Left cardiac atrium (tissue), 4 donors: ENCODE data around the gene PYHIN1. TPM values are rescaled to one million over a fixed set of nuclear protein-coding genes. Genes with fewer than 3 reads are reported as not detected.

Experiments used
- ATAC-seq, 2 donors: fragments of 200-7000 bp; cut with Tn5 transposase; one replicate each; pipeline ENCODE4 v1.9.1; 2020; ENCODE audit warnings: mild to moderate bottlenecking in 2 of 2, moderate library complexity in 2 of 2
- DNase-seq: peaks from one replicate; pipeline ENCODE4 v3.0.0-alpha.2; 2020
- intact Hi-C, 2 donors: fragments of 100-400 bp; cut with DNase I; formaldehyde crosslinking; loops; one replicate each; pipeline versions ENCODE4 v1.14.1 to v1.15.1; 2022 to 2023
- long read RNA-seq: library from polyadenylated mRNA; unstranded; transcript quantifications from one replicate; pipeline ENCODE4 v2.0.0, GENCODE V29; 2021
- total RNA-seq, 2 donors: library from RNA; stranded (reverse); fragmentation: NEBNext Ultra II Directional; extraction: Animal tissue kit (Norgen Biotek cat#: 25700); gene quantifications; one replicate each; pipeline ENCODE4 v1.2.1, GENCODE V29; 2021
- donor health status: DM: no; HTN: yes; CAD: no.
- donor health status: DM: no; HTN: yes; CAD: no; lungs with severe emphysema.
- donor health status: DM: yes; HTN: yes; CAD: no.
- donor health status: Dilated cardiomyopathy.

PYHIN1 gene
- total RNA-seq, result under 1 TPM; 0.55 to 0.59 TPM
- long read RNA-seq, result 0 reads

DNA sequence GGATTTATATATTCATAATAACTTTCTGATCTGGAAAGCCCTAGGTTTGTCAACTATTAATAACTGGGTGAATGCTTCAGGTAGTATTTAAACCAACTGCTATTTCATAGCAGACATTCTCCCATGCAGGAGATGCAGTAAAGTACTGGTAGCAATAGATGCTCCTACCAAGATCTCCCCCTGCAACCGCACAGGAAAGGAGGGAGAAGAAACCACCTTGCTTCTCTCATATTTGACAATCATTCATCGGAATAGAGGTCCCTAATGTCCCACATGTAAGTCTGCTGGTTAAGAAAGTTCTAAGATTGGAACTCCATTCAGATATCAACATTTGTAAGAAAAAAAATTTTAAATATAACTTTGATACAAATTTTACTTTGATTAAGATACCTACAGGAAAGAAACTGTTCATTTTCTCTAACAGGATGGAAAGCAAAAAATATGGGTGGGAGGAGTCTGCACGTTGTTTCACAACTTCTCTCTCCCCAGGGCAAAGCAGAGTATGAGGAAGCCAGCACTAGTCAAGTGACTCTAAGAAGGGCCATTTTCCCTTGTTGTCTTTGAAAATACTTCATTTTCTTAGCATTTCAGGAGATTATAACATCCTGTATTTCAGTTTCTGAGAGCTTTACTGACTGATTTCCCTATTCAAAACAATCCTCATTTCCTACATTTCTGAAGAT is at the start of gene PYHIN1:
Gene PYHIN1, plus strand, starts transcription at position 498 of the 683 bp plus-strand sequence. CDS start 5,359 bp downstream, outside the sequence.
- ATAC-seq, result peak; percentile 36 to 59
- intact Hi-C loops, result no loop called here
- DNase-seq, result no peak

DNA sequence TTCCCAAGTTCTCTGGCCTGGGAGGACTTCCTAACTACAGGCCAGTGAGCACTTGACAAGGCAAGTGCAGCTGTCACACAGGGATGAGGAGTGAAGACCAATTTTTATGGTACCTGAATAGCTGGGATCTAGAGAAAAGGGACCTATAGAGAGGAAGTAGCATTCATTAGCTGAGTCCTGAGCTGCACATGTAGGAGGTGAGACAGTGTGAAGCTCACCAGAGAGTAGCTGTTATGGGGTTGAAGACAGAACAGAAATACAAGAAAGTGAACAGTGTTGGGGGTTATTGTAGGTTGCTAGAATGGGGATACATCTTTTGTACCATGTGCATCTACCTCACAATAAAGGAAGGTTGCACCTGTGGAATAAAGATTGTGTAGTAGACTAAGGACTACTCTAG is 37.7 kb upstream of the PYHIN1 start:
- ATAC-seq, result no peak
- intact Hi-C loops, result no loop called here
- no peak for DNase-seq

DNA sequence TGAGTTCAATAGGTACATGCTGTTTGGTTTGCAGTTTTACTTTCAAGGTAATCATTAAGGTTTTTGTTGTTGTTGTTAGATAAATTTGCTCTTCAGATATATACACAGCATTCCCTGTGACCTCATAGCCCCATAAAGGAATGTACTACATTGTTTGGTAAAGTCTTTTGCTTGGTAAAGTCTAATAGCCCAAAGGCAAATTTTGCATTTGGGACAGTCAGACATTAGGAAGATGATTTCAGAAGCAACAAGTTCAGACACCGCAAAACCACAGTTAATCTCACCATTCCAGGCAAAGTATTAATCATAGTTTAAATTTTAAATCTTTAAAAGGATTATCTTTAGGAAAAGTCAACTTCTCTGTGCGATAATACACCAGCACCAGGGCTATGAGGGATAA is 32.6 kb upstream of the PYHIN1 start:
- ATAC-seq (no peak), DNase-seq (no peak)
- intact Hi-C loops, result no loop called here

DNA sequence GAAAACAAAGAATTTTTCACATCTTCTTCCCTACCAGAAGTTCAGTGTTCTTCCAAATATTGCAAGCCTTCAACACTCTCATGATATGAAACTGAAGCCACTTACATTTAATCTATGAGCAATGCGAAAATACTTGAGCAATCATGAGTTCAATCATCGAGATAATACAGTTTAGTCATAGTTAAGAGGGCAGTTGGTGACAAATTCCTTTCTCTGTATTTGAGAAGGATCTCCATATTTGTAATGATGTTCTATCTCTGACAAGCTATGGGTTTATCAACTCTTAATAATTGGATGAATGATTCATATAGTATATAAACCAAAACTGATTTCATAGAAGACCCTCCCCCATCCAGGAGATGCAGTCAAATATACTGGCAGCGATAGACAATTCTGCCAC is 29.7 kb upstream of the PYHIN1 start:
- intact Hi-C loops, result no loop called here
- ATAC-seq (no peak), DNase-seq (no peak)

DNA sequence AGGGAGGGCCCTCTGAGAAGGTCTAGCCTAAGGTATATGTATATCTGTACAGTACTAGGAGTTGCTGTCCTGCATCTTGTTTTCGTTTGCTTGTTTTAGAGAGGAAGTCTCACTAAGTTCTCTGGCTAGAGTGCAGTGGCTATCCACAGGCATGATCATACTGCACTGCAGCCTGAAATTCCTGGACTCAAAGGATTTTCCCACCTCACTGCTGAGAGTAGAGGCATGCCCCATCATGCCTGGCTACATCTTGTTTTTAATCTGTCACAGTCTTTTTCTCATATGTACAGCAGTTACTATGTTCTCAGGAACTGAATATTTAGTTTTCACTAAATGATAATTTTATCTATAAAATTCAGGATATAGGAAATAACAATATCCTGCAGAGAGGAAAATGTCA is 15.3 kb upstream of the PYHIN1 start:
- intact Hi-C loops, result no loop called here
- DNase-seq (no peak), ATAC-seq (no peak)

DNA sequence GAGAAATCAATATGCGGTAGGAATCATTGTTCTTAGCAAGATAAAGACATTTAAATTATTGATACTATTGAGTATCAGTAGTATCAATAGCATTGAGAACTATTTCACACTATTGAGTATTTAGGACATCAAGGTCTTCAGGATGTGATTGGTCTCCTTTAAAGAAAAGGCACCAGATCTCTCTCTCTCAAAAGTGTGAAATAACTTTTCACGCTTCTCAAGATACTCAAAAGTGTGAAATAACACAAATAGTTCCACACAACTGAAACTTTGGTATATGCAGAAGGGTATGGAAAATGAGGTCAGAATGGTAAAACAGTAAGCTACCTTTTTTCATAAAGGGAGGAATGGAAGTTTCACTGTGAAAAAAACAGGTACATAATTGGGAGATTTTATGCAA is 6.7 kb upstream of the PYHIN1 start:
- no peak for ATAC-seq
- intact Hi-C loops, result no loop called here
- DNase-seq, result no peak

DNA sequence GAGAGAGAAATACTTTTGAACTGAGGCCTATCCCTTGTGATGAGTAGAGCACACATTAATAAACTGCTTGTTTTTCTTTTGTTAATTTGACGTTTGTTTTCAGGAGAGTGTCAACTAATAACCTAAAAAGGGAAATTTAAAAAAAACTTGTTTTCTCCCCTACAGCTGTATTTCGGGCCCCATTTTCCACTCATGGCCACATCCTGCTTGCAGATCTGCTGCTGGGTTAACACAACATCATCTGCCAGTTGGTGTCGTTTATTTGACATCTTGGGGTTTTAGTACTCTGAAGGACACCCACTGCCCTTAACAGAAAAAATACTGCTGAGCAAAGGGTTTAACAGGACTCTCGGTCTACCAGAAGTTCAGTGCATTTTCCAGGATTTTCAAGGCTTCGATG is 848 bp upstream of the PYHIN1 start:
- DNase-seq, result no peak
- intact Hi-C loops, result no loop called here
- ATAC-seq, result peak in 1 of 2 donors; percentile 68

DNA sequence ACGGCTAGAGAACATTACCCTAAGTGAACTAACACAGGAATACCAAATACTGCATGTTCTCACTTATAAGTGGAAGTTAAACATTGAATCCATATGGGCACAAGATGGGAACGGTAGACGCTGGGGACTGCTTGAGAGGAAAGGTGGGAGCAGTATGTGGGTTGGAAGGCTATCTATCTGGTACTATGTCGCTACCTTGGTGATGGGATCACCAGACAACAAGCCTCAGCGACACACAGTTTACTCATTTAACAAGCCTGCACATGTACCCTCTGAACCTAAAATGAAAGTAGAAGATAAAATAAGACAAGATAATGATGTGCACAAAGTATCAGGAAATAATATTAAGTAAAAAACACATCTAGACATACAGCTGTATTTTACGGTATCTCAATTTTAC is 819 bp downstream of the PYHIN1 start:
- intact Hi-C loops, result no loop called here
- ATAC-seq, result no peak
- DNase-seq, result no peak

DNA sequence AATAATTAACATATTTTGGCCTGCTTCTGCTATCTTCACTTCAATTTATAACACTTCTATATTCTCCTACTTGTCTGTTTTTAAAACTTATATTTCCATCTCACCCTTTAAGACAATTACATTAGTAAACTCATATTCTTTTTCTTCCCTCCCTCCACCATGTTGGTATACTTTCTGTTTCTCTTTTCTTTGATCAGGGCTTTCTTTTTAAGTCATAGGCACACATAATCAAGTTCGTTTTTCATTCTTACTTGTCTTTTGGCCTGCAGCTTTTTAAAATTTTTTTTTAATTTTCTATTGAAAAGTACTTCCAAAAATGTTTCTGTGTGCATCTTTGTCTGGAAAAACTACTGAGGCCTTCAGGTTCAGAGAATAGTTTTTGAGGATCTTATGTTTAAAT is 2.3 kb downstream of the PYHIN1 start:
- intact Hi-C loops, result no loop called here
- ATAC-seq (no peak), DNase-seq (no peak)

DNA sequence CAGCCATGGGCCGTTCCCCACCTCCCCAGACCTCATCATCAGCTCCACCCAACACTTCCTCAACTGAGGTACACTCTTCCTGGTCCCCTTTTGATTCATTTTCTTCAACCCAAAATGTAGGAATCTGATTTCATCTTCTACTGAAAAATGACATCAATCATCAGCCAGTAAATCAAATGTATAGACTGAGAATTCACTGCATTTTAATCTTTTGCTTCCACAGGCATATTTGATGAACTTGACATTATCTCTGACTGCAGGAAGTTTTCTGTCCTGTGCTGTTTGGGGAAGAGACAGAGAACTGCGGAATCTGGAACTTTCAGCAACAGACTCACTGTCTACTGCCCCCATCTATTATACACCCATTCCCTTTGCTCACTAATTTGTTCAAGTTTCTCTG is 7.8 kb downstream of the PYHIN1 start:
- no peak for DNase-seq
- ATAC-seq, result no peak
- intact Hi-C loops, result no loop called here

DNA sequence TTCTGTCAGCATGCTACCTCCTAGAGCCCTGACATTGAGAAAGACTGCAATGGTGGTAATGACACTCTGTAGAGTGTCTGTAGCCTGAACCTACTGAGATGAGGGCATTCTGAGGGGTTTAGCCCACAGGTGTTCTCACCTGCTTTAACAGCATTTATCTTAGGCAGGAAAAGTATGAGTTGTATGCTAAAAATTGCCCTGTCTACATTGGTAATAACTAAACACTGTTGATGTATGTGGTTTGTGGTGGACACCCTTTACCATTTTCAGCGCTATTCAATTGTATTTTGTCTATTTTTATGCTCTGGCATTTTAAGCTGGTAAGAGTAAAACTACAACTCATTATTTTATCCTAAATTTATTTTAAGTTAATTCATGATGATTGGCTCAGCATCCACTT is 10.0 kb downstream of the PYHIN1 start:
- intact Hi-C loops, result no loop called here
- DNase-seq, result no peak
- ATAC-seq, result no peak

DNA sequence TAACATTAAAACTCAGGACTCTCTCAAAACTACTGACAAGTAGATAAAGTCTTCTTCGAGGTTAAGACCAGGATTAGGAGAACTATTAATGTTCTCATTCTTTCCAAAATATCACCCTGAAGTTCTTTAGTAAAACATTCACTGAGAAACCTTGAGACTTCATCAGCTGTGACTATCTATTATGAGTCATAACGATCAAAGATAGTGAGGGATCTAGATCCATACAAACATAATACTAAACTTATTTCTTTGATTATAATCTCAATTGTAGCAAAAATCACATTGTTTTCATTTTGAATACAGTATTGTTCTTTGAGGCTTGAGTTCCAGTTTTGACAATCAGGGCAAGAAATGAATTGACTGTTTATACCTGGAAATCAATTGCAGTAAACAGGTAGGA is 11.1 kb downstream of the PYHIN1 start:
- DNase-seq, result no peak
- ATAC-seq, result no peak
- intact Hi-C loops, result no loop called here

DNA sequence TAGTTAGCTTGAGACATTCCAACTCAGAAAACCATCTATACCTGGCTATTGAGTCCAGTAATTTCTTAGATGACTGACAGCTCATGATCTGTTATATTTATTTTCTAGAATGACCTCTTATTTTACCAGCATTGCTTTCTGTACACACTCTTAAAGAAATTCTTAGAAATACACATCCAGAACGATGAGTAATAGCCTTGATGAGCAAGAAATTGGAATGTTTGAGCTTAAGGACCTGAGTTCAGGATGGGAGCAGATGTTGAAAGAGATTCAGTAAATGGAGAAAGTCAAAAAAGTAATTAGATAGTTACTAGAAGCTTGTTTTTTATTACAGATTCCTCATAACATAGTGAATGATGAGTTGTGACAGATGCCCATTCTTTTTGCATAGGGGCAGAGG is 11.7 kb downstream of the PYHIN1 start:
- DNase-seq (no peak), ATAC-seq (no peak)
- intact Hi-C loops, result no loop called here

DNA sequence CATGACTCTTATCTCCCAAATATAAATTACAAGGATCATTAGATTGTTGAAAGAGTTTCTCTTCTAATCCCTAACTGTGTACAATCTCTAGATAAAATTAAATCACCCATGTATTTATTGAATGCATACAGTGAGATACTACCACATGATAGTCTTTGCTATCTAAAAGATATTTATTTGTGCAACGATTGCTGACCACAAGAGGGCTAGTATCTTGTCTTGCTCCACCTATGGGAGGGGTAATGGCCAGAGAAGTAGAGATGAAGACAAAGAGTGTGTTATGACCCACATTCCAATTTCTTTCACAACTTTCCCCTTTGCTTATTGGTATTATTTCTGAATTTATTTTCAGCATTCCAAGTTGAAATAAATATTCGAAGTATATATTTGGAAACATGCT is 13.7 kb downstream of the PYHIN1 start:
- DNase-seq (no peak), ATAC-seq (no peak)
- intact Hi-C loops, result no loop called here

DNA sequence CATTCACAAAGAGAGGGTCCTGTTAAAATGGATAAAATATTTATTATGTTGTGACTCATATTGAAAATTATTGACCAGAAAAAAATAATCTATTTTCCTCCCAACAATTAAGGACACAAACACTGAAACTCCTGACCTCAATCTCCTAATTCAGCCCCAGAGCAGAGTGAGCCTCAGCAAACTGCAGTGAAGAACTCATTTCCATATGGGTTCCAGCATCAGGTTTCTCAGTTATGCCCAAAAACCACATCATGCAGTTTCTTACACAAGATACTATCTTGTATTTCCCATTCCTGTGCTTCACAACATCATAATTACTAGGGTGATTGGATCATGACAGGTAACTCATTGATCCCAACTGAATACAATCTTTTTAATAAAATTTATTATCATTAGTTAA is 15.4 kb downstream of the PYHIN1 start:
- intact Hi-C loops, result no loop called here
- ATAC-seq (no peak), DNase-seq (no peak)

DNA sequence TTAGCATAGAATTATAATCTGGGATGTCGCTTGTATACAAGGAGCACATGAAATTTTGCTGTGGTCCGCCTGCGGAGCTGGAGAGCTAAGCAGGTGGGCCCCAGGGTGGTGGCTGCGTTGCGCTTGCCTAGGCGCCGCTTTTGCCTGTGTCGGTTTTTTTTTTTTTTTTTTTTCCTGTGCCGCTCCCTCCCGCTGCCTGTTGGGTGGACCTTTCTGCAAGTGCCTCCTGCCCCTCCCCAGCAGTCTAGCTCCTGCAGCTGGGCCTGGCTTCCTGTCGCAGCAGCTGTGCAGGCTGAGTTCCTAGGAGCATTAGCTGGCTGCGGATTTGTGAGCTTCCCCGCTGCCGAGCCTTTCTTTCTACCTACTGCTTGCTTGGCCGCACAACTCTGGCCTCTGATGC is 20.6 kb downstream of the PYHIN1 start:
- ATAC-seq (no peak), DNase-seq (no peak)
- intact Hi-C loops, result no loop called here

DNA sequence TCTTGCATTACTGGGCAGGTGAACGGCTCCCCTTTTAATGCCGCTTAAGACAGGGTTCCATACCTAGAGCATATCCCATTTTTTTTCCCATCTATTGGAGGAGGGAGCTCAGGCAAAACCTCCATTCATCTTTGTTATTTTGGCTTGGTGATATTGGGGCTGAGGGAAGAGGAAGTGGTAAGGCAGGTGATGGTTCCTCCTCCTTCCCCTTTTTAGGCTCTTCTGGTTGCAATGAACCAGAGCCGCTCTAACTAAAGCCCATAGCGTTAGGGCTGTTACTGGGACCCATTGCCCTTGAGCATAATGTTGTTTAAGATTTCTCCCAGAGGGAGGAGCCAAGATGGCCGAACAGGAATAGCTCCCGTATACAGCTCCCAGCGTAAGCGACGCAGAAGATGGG is 21.1 kb downstream of the PYHIN1 start:
- intact Hi-C loops, result no loop called here
- ATAC-seq (no peak), DNase-seq (no peak)

DNA sequence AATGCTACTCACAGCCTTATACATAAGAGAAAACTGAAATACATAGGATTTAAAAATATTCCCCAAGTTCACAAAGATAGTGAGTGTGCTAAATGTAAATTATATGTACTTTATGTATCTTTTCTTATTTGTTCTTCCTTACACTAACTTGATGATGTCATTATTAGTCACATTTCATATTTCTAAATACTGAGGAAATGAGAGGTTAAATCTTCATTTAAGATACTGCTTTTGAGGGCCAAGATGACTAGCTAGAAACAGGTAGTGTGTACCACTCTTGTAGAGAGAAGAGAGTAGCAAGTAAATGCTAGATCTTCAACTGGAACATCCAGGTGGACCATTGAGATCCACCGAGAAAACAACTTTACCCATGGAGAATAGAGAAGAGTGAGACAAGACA is 29.8 kb downstream of the PYHIN1 start:
- ATAC-seq (no peak), DNase-seq (no peak)
- intact Hi-C loops, result no loop called here

DNA sequence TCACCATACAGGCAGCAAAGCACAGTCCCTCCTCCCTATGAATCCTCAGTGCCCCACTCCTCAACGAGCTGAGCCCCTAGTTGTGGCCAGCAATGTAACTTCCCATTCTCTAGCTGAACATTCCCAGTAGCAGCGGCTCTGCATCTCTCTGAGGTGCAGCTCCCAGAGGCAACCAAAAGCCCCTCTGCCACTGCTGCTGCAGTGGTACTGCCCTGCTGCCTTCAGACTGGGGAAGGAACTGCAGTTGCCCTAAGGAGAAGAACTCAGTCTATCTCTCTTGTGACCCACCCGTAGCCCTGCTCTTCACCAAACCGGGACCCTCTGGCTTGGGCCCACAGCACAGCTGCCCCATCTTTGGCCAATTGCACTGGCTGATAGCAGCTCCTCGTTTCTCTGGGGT is 31.6 kb downstream of the PYHIN1 start:
- ATAC-seq (no peak), DNase-seq (no peak)
- intact Hi-C loops, result no loop called here

DNA sequence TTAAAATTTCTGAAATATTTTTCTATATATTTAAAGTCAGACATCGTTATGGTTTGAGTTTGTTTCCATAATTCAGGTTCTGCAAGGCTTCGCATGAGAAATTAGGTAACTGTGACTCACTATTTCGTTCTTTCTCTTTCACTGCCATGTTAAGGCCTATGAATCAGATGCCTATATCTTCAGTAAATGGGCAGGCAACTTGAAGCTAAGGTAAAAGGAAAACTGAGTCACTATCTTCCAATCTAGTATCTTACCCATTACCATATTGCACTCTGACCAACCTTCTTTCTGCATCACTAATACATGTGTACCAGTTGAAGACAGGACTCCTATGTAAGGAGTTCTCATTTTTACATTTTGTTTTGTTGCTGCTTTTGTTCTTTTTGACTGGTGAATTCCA is 37.8 kb downstream of the PYHIN1 start:
- intact Hi-C loops, result no loop called here
- ATAC-seq, result no peak

DNA sequence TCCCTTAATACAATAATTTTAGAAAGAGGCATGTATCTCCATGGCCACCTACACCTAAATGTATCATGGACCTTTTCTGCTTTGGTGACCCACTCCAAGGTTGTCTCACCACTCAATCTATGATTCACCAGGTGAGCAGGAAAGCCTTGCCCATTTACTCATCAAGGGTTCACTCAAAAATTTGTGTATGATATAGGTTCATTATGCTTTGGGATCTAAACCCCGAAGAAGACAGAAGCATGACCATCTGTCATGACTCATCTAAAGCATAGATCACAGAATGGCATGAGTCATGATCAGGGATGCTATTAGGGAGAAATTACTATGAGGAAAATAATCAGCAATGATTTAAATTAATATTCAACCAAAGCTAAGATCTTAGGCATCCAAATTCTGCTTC is 38.5 kb downstream of the PYHIN1 start:
- intact Hi-C loops, result no loop called here
- no peak for DNase-seq

More for the DNA sequence above, 37.8 kb downstream of the PYHIN1 start:
- DNase-seq, result no peak

DNA sequence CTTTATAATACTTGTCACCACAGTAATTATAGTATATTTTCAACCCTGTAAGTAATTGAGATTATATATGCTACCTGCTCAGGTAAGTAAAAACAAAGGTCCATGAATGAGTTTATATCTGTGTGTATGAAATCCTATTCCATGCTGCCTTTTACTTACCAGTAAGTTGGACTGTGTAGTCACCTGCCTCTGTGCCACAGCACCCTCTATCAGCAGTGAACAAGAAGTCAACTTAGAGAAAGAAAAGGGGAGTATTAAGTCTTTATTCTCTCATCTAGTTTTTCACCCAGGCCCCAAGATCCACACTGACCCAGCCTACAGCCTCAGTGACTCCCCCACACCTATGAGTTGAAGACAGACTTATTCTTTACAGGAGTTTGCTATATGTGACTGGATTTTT is 41.5 kb downstream of the PYHIN1 start:
- intact Hi-C loops, result no loop called here
- ATAC-seq (no peak), DNase-seq (no peak)

More for the DNA sequence above, 38.5 kb downstream of the PYHIN1 start:
- no peak for ATAC-seq
